Measurements from ENCODE around the gene ATG16L1. TPM values are rescaled to one million over a fixed set of nuclear protein-coding genes. Genes with fewer than 3 reads are reported as not detected.

Gene ATG16L1
- total RNA-seq, 4 donors from 2014 or later: 38.9 to 56.9 (median 40.4) TPM

DNA sequence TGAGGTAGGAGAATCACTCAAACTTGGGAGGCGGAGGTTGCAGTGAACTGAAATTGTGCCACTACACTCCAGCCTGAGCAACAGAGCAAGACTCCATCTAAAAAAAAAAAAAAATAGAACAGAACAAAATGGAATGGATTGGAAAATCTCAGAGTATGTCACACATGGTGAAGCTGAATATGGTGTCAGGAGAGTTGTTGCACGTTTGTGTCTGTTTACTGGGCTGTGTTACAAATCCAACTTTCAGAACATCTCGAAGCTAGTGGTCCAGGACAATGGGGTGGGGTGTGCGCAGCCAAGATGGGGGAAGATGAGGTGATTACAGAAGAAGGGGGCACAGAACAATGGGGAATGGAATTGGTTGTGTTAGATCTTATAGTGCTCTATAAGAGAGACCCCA, 73.8 kb downstream of the ATG16L1 start:
- DNase-seq (ENCODE audit: low spot score in 2 of 2): no peak
- intact Hi-C loops (cut with DNase I; ENCODE audit: low total_unique reads): no loop called here
- 80 to 83% methylated on average over 4 of the region's 4 CpGs for WGBS, 2 donors
- TF ChIP-seq CTCF (IDR thresholded peaks at IDR 0.05) (no peak), POLR2A (IDR thresholded peaks at IDR 0.05) (no peak)
- no peak overlapping the region for H3K4me3 ChIP-seq (ENCODE audit: low read depth, poor library complexity, severe bottlenecking)

GRCh38 chr2:233325814-233326213, 74.3 kb downstream of the ATG16L1 start:
- H3K4me3 ChIP-seq (ENCODE audit: low read depth, poor library complexity, severe bottlenecking): no peak overlapping the region
- intact Hi-C loops (cut with DNase I; ENCODE audit: low total_unique reads): no loop called here
- 60 to 66% methylated on average over 10 of the region's 10 CpGs for WGBS, 2 donors
- no peak for TF ChIP-seq CTCF (IDR thresholded peaks at IDR 0.05)
- TF ChIP-seq POLR2A (IDR thresholded peaks at IDR 0.05): no peak
- DNase-seq (ENCODE audit: low spot score in 2 of 2): no peak

DNA sequence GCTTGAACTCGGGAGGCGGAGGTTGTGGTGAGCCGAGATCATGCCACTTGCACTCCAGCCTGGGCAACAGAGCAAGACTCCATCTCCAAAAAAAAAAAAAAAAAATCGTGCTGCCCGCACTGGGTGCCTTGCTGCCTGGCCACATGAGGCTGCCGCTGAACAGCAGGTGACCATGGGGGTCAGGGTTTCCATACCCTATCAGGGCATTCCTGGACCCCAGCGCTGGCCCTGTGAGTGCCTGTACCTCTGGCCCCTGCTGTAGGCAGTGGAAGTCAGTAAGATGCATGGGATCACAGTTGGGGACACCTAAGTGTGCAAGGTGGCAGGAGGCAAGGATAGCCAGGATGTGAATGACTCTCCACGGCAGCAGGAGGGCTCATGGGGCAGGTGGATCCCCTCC, 75.0 kb downstream of the ATG16L1 start:
- no peak for DNase-seq (ENCODE audit: low spot score in 2 of 2)

GRCh38 chr2:233328922-233329321, 77.4 kb downstream of the ATG16L1 start:
- TF ChIP-seq CTCF (IDR thresholded peaks at IDR 0.05): no peak
- TF ChIP-seq POLR2A (IDR thresholded peaks at IDR 0.05): no peak
- no peak for DNase-seq (ENCODE audit: low spot score in 2 of 2)
- H3K4me3 ChIP-seq (ENCODE audit: low read depth, poor library complexity, severe bottlenecking): no peak overlapping the region
- WGBS, 2 donors: 64 to 76% methylated on average over 4 of the region's 4 CpGs
- intact Hi-C loops (cut with DNase I; ENCODE audit: low total_unique reads): no loop called here

More for the DNA sequence above, 75.0 kb downstream of the ATG16L1 start:
- WGBS, 2 donors: 92 to 95% methylated on average over 8 of the region's 8 CpGs
- TF ChIP-seq CTCF (IDR thresholded peaks at IDR 0.05) (no peak), POLR2A (IDR thresholded peaks at IDR 0.05) (no peak)
- intact Hi-C loops (cut with DNase I; ENCODE audit: low total_unique reads): no loop called here
- H3K4me3 ChIP-seq (ENCODE audit: low read depth, poor library complexity, severe bottlenecking): no peak overlapping the region

GRCh38 chr2:233329489-233330135, 78.1 kb downstream of the ATG16L1 start:
- no peak for DNase-seq (ENCODE audit: low spot score in 2 of 2)
- WGBS, 2 donors: 73 to 80% methylated on average over 7 of the region's 7 CpGs

More at GRCh38 chr2:233329489-233330135, 78.1 kb downstream of the ATG16L1 start:
- intact Hi-C loops (cut with DNase I; ENCODE audit: low total_unique reads): no loop called here
- H3K4me3 ChIP-seq (ENCODE audit: low read depth, poor library complexity, severe bottlenecking): no peak overlapping the region
- no peak for TF ChIP-seq POLR2A (IDR thresholded peaks at IDR 0.05)
- TF ChIP-seq CTCF (IDR thresholded peaks at IDR 0.05): no peak
